Smooth muscle cell (in vitro differentiated cells): ENCODE measurements around the gene FIBP. TPM values are rescaled to one million over a fixed set of nuclear protein-coding genes. Genes with fewer than 3 reads are reported as not detected.
A peak's percentile ranks its signal among the peaks of the same experiment; 100 is the strongest.

ENCODE experiments used
- DNase-seq: peaks from one replicate; lab custom pipeline; 2025; ENCODE audit not compliant: unreplicated experiment; lab: John Stamatoyannopoulos, UW
- H2AFZ ChIP-seq: fragments of 200-600 bp; sonication (generic); 2 replicates; pipeline ENCODE4 v1.6.0; 2016; ENCODE audit warnings: antibody characterized with exemption, low read depth, mild to moderate bottlenecking
- H3F3A ChIP-seq: fragments of 200-600 bp; sonication (generic); 2 replicates; pipeline ENCODE4 v1.6.0; 2017; ENCODE audit warnings: antibody characterized with exemption, low read depth
- H3K27ac ChIP-seq: fragments of 200-600 bp; sonication (generic); 2 replicates; pipeline ENCODE4 v1.5.1; 2016; ENCODE audit warnings: low read depth, mild to moderate bottlenecking
- H3K27me3 ChIP-seq: fragments of 200-600 bp; sonication (generic); 2 replicates; pipeline ENCODE4 v1.6.1; 2016; ENCODE audit warnings: low read depth, mild to moderate bottlenecking
- H3K36me3 ChIP-seq: fragments of 200-600 bp; sonication (generic); 2 replicates; pipeline ENCODE4 v1.5.1; 2016; ENCODE audit warnings: low read depth
- H3K4me1 ChIP-seq: fragments of 200-600 bp; sonication (generic); 2 replicates; pipeline ENCODE4 v1.5.1; 2016; ENCODE audit warnings: low read depth
- H3K4me2 ChIP-seq: fragments of 200-600 bp; sonication (generic); 2 replicates; pipeline ENCODE4 v1.6.0; 2016; ENCODE audit warnings: mild to moderate bottlenecking
- H3K4me3 ChIP-seq: fragments of 200-600 bp; sonication (generic); 2 replicates; pipeline ENCODE4 v1.5.1; 2016; ENCODE audit warnings: mild to moderate bottlenecking
- H3K79me2 ChIP-seq: fragments of 200-600 bp; sonication (generic); 2 replicates; pipeline ENCODE4 v1.6.0; 2016; ENCODE audit warnings: low read depth, mild to moderate bottlenecking
- H3K9ac ChIP-seq: fragments of 200-600 bp; sonication (generic); 2 replicates; pipeline ENCODE4 v1.6.0; 2016; ENCODE audit warnings: low read depth
- H3K9me3 ChIP-seq: fragments of 200-600 bp; sonication (generic); replicated peaks from 2 replicates; pipeline ENCODE4 v1.5.1; 2016; ENCODE audit warnings: low read depth
- H4K20me1 ChIP-seq: fragments of 200-600 bp; sonication (generic); 2 replicates; pipeline ENCODE4 v1.6.0; 2016; ENCODE audit warnings: low read depth
- CTCF ChIP-seq: fragments of 200-600 bp; sonication (generic); IDR thresholded peaks from 2 replicates; pipeline ENCODE4 v1.5.1; 2017; ENCODE audit warnings: borderline replicate concordance, mild to moderate bottlenecking, antibody characterized with exemption; ENCODE audit not compliant: insufficient read depth, poor library complexity, severe bottlenecking
- WGBS: methylation state at CpG from one replicate; pipeline ENCODE4 v1.1.7; 2016; ENCODE audit warnings: low lambda C conversion rate; 5-methylcytosine and 5-hydroxymethylcytosine counted together
- polyA plus RNA-seq: library from polyadenylated mRNA; unstranded; fragments of >200 nt; fragmentation: Nextera tagmentation; extraction: Ambion mirVana; gene quantifications from 2 replicates; pipeline ENCODE4 v1.2.1, GENCODE V29; 2016
- total RNA-seq: library from RNA; depleted of rRNA; stranded (reverse); fragments of >200 nt; gene quantifications from 2 replicates; pipeline ENCODE4 v1.2.3, GENCODE V29; 2014

The FIBP gene
- total and polyA plus RNA-seq, 2 experiments from 2014 or later = 109 to 114 TPM

- H3K36me3 ChIP-seq = no peaks in the 10 kb centered on the region
- peak overlapping the region; percentile 79 for H3K9ac ChIP-seq
- H4K20me1 ChIP-seq = no peaks in the 10 kb centered on the region
- no peak overlapping the region for H2AFZ ChIP-seq
- peak overlapping the region; percentile 61 for H3K27ac ChIP-seq
- H3K4me1 ChIP-seq = no peaks in the 10 kb centered on the region
- peak overlapping the region; percentile 55 for H3K4me3 ChIP-seq
- WGBS = 9% methylated on average over 54 of the region's 54 CpGs
- TF ChIP-seq CTCF = no peak
- H3F3A ChIP-seq = peaks cover 5% of the 10 kb centered on the region
- no peaks in the 10 kb centered on the region for H3K9me3 ChIP-seq
- no peaks in the 10 kb centered on the region for H3K27me3 ChIP-seq
- H3K79me2 ChIP-seq = no peaks in the 10 kb centered on the region
- DNase-seq = peak; percentile 87
- peak overlapping the region; percentile 99 for H3K4me2 ChIP-seq
Measured at GRCh38 chr11:65873318-65874156, 14.7 kb downstream of the FIBP start.

GRCh38 chr11:65872586-65873317, 15.5 kb downstream of the FIBP start, which contains the start of gene EFEMP2:
EFEMP2 (minus strand) TSS chr11:65872800; CDS start chr11:65872354, 446 bp downstream.
- H3K27ac ChIP-seq = peak within 1 kb of the TSS; percentile 61
- H2AFZ ChIP-seq = no peak within 1 kb of the TSS
- peak within 1 kb of the TSS; percentile 55 for H3K4me3 ChIP-seq
- peak within 1 kb of the TSS; percentile 79 for H3K9ac ChIP-seq
- no peaks in the 10 kb centered on the region for H3K9me3 ChIP-seq
- H3K27me3 ChIP-seq = no peaks in the 10 kb centered on the region
- DNase-seq = peak; percentile 57
- WGBS = under 1% methylated on average over 17 of the region's 69 CpGs
- H3K4me1 ChIP-seq = no peaks in the 10 kb centered on the region
- no peaks in the 10 kb centered on the region for H3K79me2 ChIP-seq
- TF ChIP-seq CTCF = no peak
- peak within 1 kb of the TSS; percentile 99 for H3K4me2 ChIP-seq
- H3F3A ChIP-seq = peaks cover 13% of the 10 kb centered on the region
- no peaks in the 10 kb centered on the region for H3K36me3 ChIP-seq
- peaks cover 5% of the 10 kb centered on the region for H4K20me1 ChIP-seq

GRCh38 chr11:65871811-65872548, 16.3 kb downstream of the FIBP start:
- H2AFZ ChIP-seq = no peak overlapping the region

More at GRCh38 chr11:65871811-65872548, 16.3 kb downstream of the FIBP start:
- TF ChIP-seq CTCF = no peak
- DNase-seq = peak; percentile 57
- Histone ChIP-seq H3K27ac (peak overlapping the region; percentile 21), H3K9ac (peak overlapping the region; percentile 79), H3K27me3 (no peaks in the 10 kb centered on the region), H3K36me3 (no peaks in the 10 kb centered on the region), H3K9me3 (no peaks in the 10 kb centered on the region), H3K79me2 (no peaks in the 10 kb centered on the region), H3K4me2 (peak overlapping the region; percentile 99), H4K20me1 (peaks cover 12% of the 10 kb centered on the region), H3K4me1 (no peaks in the 10 kb centered on the region), H3K4me3 (peak overlapping the region; percentile 55), H3F3A (peaks cover 21% of the 10 kb centered on the region)
- 30% methylated on average over 17 of the region's 26 CpGs for whole genome bisulfite sequencing
